GM21619 (cell line): ENCODE measurements around the gene PMS2.
"Not testable (repeated sequence)": the region's sequence is repeated elsewhere in the genome, so short reads cannot be mapped to it uniquely, and the experiment has no call there.

Experiments
- ATAC-seq: cut with Tn5 transposase; IDR thresholded peaks from one replicate; pipeline ENCODE4 v1.9.1; 2021; ENCODE audit not compliant: unreplicated experiment

PMS2 gene

GRCh38 chr7:5930290-5930689 is 78.6 kb downstream of the PMS2 start:
- not testable (repeated sequence) for ATAC-seq

- not testable (repeated sequence) for ATAC-seq
Measured at GRCh38 chr7:5926263-5926870, 82.5 kb downstream of the PMS2 start.

- not testable (repeated sequence) for ATAC-seq
Measured at GRCh38 chr7:5924630-5925029, 84.2 kb downstream of the PMS2 start.

GRCh38 chr7:5924180-5924579 is 84.7 kb downstream of the PMS2 start:
- ATAC-seq = not testable (repeated sequence)
